Ishikawa (cell line): ENCODE data around the gene PBX3.

Experiments used
- CEBPB ChIP-seq: IDR thresholded peaks from 2 replicates; pipeline ENCODE4 v1.6.1; 2012
- CREB1 ChIP-seq: IDR thresholded peaks from 2 replicates; pipeline ENCODE4 v1.6.1; 2012; ENCODE audit warnings: low read depth
- EGR1 ChIP-seq: IDR thresholded peaks from 2 replicates; pipeline ENCODE4 v1.6.1; 2012
- EP300 ChIP-seq: IDR thresholded peaks from 2 replicates; pipeline ENCODE4 v1.6.1; 2012; ENCODE audit warnings: borderline replicate concordance
- FOXM1 ChIP-seq: IDR thresholded peaks from 2 replicates; pipeline ENCODE4 v1.6.1; 2012; ENCODE audit warnings: low read depth, borderline replicate concordance
- MAX ChIP-seq: IDR thresholded peaks from 2 replicates; pipeline ENCODE4 v1.6.1; 2012
- NFIC ChIP-seq: IDR thresholded peaks from 2 replicates; pipeline ENCODE4 v1.6.1; 2012
- RAD21 ChIP-seq: IDR thresholded peaks from 2 replicates; pipeline ENCODE4 v1.6.1; 2012; ENCODE audit warnings: low read depth
- REST ChIP-seq: IDR thresholded peaks from 2 replicates; pipeline ENCODE4 v1.6.1; 2012; ENCODE audit warnings: low read depth, mild to moderate bottlenecking
- TAF1 ChIP-seq: IDR thresholded peaks from 2 replicates; pipeline ENCODE4 v1.6.1; 2012; ENCODE audit warnings: low read depth, mild to moderate bottlenecking
- TCF12 ChIP-seq: IDR thresholded peaks from 2 replicates; pipeline ENCODE4 v1.6.1; 2012; ENCODE audit warnings: low read depth
- TEAD4 ChIP-seq: IDR thresholded peaks from 2 replicates; pipeline ENCODE4 v1.6.1; 2012
- USF1 ChIP-seq: IDR thresholded peaks from 2 replicates; pipeline ENCODE4 v1.6.1; 2012
- YY1 ChIP-seq: IDR thresholded peaks from 2 replicates; pipeline ENCODE4 v1.6.1; 2012; ENCODE audit warnings: low read depth
- ZBTB7A ChIP-seq: IDR thresholded peaks from 2 replicates; pipeline ENCODE4 v1.6.1; 2012; ENCODE audit warnings: low read depth

The PBX3 gene

DNA sequence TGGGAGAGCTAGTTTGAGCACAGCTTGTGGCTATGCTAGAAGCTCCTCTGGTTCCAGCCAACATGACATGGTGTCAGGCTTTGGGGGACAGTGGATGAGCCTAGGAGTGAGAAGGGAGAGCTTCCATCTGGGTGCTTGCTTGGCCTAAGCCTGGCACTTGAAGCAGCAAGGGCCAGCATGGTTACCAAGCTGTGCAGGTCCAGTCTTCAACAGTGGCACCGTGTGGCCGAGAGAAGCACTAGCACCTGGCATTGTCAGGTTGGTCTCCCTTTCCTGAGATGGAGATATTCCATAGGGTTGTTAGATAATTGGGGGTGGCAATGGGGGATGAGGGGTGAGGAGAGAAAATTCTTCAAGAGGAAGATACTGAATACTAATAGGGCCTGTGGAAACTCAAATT lies 261.9 kb downstream of the PBX3 start:
- TF ChIP-seq NFIC, result no peak
- TF ChIP-seq CREB1, result no peak
- TF ChIP-seq EP300, result no peak
- no peak for TF ChIP-seq MAX
- no peak for TF ChIP-seq EGR1
- TF ChIP-seq USF1, result no peak
- no peak for TF ChIP-seq CEBPB
- no peak for TF ChIP-seq REST
- no peak for TF ChIP-seq TCF12
- TF ChIP-seq FOXM1, result no peak
- no peak for TF ChIP-seq RAD21
- TF ChIP-seq ZBTB7A, result no peak
- no peak for TF ChIP-seq TEAD4
- TF ChIP-seq TAF1, result no peak

GRCh38 chr9:126014726-126015125 lies 267.6 kb downstream of the PBX3 start:
- TF ChIP-seq USF1, result no peak
- TF ChIP-seq CREB1, result no peak
- TF ChIP-seq TCF12, result no peak
- TF ChIP-seq MAX, result no peak

GRCh38 chr9:126015424-126015823 lies 268.3 kb downstream of the PBX3 start:
- TF ChIP-seq MAX, result no peak
- no peak for TF ChIP-seq ZBTB7A
- no peak for TF ChIP-seq YY1
- no peak for TF ChIP-seq EP300
- no peak for TF ChIP-seq TCF12
- TF ChIP-seq EGR1, result no peak
- TF ChIP-seq CEBPB, result no peak
- no peak for TF ChIP-seq TEAD4
- TF ChIP-seq NFIC, result no peak
- no peak for TF ChIP-seq FOXM1
- TF ChIP-seq REST, result no peak
- no peak for TF ChIP-seq RAD21

DNA sequence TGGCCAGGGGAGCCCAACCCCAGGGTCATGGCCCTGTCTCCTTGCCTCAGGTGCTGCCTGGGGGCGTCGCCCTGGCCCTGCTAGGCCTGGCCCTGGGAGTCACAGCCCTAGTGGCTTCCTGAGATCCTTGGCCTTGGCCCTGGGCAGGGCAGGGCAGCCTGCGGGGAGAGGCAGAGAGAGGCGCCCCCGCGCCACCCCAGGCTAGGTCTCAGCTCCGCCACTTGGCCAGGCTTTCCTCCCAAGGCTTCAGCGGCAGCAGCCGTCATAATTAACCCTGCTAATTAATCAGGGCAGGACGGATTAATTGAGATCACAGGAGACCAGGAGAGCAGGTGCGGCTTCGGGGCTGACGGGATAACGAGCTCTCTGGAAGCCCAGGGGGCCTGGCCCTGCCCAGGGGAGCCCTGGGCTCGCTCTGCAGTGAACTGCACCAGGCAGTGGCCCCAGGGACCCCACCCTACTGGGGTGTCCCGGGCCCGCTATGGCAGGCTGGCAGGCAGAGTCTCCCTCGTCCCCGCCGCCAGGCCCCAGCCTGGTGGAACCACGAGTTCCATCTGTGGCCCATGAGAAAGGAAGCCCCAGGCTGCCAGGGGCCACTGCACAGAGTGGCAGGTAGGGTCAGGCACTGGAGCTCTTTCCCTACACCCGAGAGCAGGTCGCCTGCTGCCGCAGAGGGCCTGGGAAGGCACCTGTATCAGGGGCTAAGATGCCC lies 269.6 kb downstream of the PBX3 start:
- no peak for TF ChIP-seq CREB1
- TF ChIP-seq ZBTB7A, result no peak
